Esophagus muscularis mucosa (tissue), 4 donors: Measurements from ENCODE around the gene TAGLN. TPM values are rescaled to one million over a fixed set of nuclear protein-coding genes. Genes with fewer than 3 reads are reported as not detected.
A peak's percentile ranks its signal among the peaks of the same experiment; 100 is the strongest.

ENCODE experiments used
- DNase-seq: peaks from one replicate; pipeline ENCODE4 v3.0.0-alpha.2; 2017; ENCODE audit errors: extremely low spot score
- H3K27ac ChIP-seq, 4 donors: fragments of 200-600 bp; sonication (generic); replicated peaks in 1 of 4; 1 replicate in 3 of 4; 2 replicates in 1 of 4; pipeline ENCODE4 v1.5.1; 2016 to 2019; ENCODE audit warnings: mild to moderate bottlenecking in 1 of 4
- H3K27me3 ChIP-seq, 4 donors: fragments of 200-600 bp; sonication (generic); one replicate each; pipeline versions ENCODE4 v1.5.1 to v1.6.0; 2016 to 2019
- H3K36me3 ChIP-seq, 4 donors: fragments of 200-600 bp; sonication (generic); one replicate each; pipeline ENCODE4 v1.5.1; 2016 to 2019
- H3K4me1 ChIP-seq, 4 donors: fragments of 200-600 bp; sonication (generic); one replicate each; pipeline ENCODE4 v1.5.1; 2016 to 2019
- H3K4me3 ChIP-seq, 4 donors: fragments of 200-600 bp; sonication (generic); 1 replicate in 2 of 4; 2 replicates in 2 of 4; pipeline ENCODE4 v1.5.1; 2016 to 2019; ENCODE audit warnings: mild to moderate bottlenecking in 4 of 4, moderate library complexity in 1 of 4
- H3K9me3 ChIP-seq, 4 donors: fragments of 200-600 bp; sonication (generic); 1 replicate in 3 of 4; 2 replicates in 1 of 4; pipeline ENCODE4 v1.5.1; 2016 to 2019
- EP300 ChIP-seq: sonication (generic); formaldehyde crosslinking; IDR thresholded peaks from one replicate; pipeline ENCODE4 v1.6.1; 2017; ENCODE audit warnings: antibody characterized with exemption
- POLR2A ChIP-seq: fragments of 450-650 bp; IDR thresholded peaks from one replicate; pipeline ENCODE4 v1.6.1; 2017; ENCODE audit warnings: antibody characterized with exemption, moderate library complexity, mild to moderate bottlenecking, low read depth
- POLR2AphosphoS5 ChIP-seq, 2 donors: sonication (generic); formaldehyde crosslinking; IDR thresholded peaks; one replicate each; pipeline ENCODE4 v1.6.1; 2017; ENCODE audit warnings: antibody characterized with exemption in 2 of 2
- whole genome bisulfite sequencing: methylation state at CpG from one replicate; pipeline ENCODE4 v1.1.5; 2018; 5-methylcytosine and 5-hydroxymethylcytosine counted together
- intact Hi-C: fragments of 100-400 bp; cut with DNase I; formaldehyde crosslinking; loops from one replicate; pipeline ENCODE4 v1.15.1; 2023
- total RNA-seq, 4 donors: library from RNA; depleted of rRNA; stranded (reverse); fragments of >200 nt; gene quantifications; one replicate each; pipeline versions ENCODE4 v1.1.0 to v1.2.1, GENCODE V29; 2016
- TF ChIP-seq, protein P1 (sequence below), 3 experiments: fragments of 200-600 bp in 2 of 3; fragments of 450-650 bp in 1 of 3; sonication (generic) in 2 of 3; IDR thresholded peaks; one replicate each; pipeline ENCODE4 v1.5.1; 2017 to 2019; ENCODE audit warnings: antibody characterized with exemption in 3 of 3, mild to moderate bottlenecking in 2 of 3, moderate library complexity in 1 of 3

TAGLN gene
- total RNA-seq, 4 donors from 2014 or later, result 12,513 to 19,293 (median 14,679) TPM

DNA sequence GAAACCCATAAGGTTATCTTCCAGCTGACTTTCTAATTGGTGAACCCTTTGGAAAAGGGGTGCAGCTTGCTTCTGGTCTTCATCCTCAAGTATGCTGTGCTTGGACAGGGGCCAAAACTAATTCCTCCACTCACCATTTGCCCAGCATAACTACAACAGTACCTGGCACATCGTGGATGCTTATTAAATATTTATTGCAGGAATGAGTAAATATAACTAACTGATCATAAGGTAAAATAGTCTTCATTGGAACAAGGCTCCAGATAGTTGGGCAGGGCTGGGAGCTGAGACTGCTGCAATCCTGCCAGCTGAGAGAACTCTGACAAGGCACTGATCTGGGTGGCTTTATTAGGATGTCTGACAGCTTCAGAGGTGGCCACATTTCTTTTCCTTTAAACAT, 23.0 kb upstream of the TAGLN start:
- Histone ChIP-seq H3K27ac (peak overlapping the region in 3 of 4 donors; percentile 9 to 54 (median 16)), H3K9me3 (no peaks in the 10 kb centered on the region), H3K36me3 (peaks cover 0 to 9% (median 4%) of the 10 kb centered on the region in 4 donors), H3K27me3 (no peaks in the 10 kb centered on the region), H3K4me1 (peaks cover 35 to 63% (median 48%) of the 10 kb centered on the region in 4 donors), H3K4me3 (no peak overlapping the region)
- WGBS, result 44% methylated on average over 1 of the region's 1 CpG
- no peak for DNase-seq
- intact Hi-C loops, result no loop called here
- no peak for TF ChIP-seq POLR2A
- TF ChIP-seq, protein P1, sequence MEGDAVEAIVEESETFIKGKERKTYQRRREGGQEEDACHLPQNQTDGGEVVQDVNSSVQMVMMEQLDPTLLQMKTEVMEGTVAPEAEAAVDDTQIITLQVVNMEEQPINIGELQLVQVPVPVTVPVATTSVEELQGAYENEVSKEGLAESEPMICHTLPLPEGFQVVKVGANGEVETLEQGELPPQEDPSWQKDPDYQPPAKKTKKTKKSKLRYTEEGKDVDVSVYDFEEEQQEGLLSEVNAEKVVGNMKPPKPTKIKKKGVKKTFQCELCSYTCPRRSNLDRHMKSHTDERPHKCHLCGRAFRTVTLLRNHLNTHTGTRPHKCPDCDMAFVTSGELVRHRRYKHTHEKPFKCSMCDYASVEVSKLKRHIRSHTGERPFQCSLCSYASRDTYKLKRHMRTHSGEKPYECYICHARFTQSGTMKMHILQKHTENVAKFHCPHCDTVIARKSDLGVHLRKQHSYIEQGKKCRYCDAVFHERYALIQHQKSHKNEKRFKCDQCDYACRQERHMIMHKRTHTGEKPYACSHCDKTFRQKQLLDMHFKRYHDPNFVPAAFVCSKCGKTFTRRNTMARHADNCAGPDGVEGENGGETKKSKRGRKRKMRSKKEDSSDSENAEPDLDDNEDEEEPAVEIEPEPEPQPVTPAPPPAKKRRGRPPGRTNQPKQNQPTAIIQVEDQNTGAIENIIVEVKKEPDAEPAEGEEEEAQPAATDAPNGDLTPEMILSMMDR (IDR thresholded peaks at IDR 0.05), result no peak

DNA sequence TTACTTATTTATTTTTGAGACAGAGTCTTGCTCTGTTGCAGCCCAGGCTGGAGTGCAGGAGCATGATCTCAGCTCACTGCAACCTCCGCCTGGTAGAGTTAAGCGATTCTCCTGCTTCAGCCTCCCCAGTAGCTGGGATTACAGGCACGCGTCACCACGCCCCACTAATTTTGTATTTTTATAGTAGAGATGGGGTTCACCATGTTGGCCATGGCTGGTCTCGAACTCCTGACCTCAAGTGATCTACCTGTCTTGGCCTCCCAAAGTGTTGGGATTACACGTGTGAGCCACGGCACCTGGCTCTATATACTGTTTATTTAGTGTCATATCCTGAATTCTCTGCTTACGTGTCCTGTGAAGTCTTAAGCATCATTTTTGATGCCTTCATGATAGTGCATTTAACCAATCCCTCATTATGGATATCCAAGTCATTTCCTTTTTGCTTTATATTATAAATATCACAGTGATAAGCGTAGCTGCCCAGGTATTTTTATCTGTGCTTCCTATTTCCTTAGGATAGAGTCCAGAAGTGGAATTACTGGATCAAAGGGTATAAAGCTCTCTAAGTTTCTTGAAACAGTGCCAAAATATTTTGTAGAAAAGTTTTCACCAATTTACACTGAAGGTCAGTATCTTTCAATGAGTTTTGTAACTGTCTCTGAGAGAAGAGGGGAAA, 21.5 kb upstream of the TAGLN start:
- intact Hi-C loops, result no loop called here
- peak overlapping the region; percentile 72 to 92 (median 82) for H3K4me3 ChIP-seq
- TF ChIP-seq POLR2A (no peak), POLR2AphosphoS5 (IDR thresholded peaks at IDR 0.05) (no peak), EP300 (no peak)
- TF ChIP-seq, protein P1 (IDR thresholded peaks at IDR 0.05), result no peak
- no peaks in the 10 kb centered on the region for H3K27me3 ChIP-seq
- 83% methylated on average over 10 of the region's 10 CpGs for WGBS
- peaks cover 41 to 63% (median 49%) of the 10 kb centered on the region in 4 donors for H3K4me1 ChIP-seq
- H3K27ac ChIP-seq, result peak overlapping the region; percentile 93 to 96 (median 94)
- H3K9me3 ChIP-seq, result no peaks in the 10 kb centered on the region
- DNase-seq, result no peak
- peaks cover 2 to 14% (median 10%) of the 10 kb centered on the region in 4 donors for H3K36me3 ChIP-seq

DNA sequence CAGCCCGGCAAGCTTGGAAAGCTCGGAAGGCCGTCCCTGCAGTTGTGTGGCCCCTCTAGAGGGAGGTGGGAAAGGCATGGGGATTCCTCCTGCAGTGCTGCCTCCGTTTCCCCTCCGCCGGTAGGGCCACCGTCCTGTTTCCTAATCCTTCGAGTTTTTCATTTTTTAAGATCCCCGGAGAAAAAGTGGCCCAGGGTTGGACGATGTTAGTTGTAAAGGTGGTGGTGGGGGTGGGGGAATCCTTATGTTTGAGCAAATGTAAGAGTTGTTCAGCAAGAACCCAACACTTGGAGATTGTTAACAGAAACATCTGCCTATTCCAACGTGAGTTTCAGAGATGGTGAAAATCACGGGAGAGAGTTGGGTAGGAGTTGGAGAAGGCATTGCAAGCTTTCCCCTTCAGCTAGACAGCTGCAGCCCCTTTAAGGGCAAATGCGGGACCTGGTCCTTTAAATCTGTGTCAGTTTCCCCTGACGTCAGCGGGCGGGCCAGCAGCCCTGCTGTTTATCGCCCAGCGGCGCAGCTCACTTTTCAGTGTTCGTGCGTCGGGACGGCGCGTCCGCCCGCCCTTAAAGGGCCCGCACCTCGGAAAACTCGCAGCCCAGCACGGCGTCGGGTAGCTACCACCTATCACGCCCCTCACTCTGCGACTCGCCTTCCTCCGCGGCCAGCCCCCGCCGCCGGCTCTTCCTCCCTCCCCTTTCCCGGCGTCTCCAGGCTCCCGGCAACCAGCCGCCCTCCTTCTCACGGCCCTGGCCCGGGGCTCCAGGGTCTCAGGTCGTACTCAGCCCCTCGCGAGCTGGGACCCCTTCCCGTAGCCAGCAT, 20.7 kb upstream of the TAGLN start, which contains the start of gene SIDT2:
SIDT2 (plus strand) TSS at position 534 of the 825 bp plus-strand sequence. CDS start 521 bp downstream, outside the sequence.
- TF ChIP-seq EP300, result no peak
- TF ChIP-seq POLR2A, result peak; percentile 74
- peak; percentile 99 to 100 for TF ChIP-seq POLR2AphosphoS5 (IDR thresholded peaks at IDR 0.05)
- TF ChIP-seq, protein P1 (IDR thresholded peaks at IDR 0.05), result peak in 1 of 3 experiments; percentile 27
- intact Hi-C loops, result no loop called here
- peak; percentile 97 for DNase-seq
- WGBS, result 2% methylated on average over 14 of the region's 51 CpGs
- Histone ChIP-seq H3K36me3 (peaks cover 5 to 22% (median 17%) of the 10 kb centered on the region in 4 donors), H3K9me3 (no peaks in the 10 kb centered on the region), H3K27me3 (no peaks in the 10 kb centered on the region), H3K4me3 (peak within 1 kb of the TSS; percentile 72 to 92 (median 82)), H3K4me1 (peaks cover 34 to 56% (median 45%) of the 10 kb centered on the region in 4 donors), H3K27ac (peak within 1 kb of the TSS; percentile 93 to 96 (median 94))

DNA sequence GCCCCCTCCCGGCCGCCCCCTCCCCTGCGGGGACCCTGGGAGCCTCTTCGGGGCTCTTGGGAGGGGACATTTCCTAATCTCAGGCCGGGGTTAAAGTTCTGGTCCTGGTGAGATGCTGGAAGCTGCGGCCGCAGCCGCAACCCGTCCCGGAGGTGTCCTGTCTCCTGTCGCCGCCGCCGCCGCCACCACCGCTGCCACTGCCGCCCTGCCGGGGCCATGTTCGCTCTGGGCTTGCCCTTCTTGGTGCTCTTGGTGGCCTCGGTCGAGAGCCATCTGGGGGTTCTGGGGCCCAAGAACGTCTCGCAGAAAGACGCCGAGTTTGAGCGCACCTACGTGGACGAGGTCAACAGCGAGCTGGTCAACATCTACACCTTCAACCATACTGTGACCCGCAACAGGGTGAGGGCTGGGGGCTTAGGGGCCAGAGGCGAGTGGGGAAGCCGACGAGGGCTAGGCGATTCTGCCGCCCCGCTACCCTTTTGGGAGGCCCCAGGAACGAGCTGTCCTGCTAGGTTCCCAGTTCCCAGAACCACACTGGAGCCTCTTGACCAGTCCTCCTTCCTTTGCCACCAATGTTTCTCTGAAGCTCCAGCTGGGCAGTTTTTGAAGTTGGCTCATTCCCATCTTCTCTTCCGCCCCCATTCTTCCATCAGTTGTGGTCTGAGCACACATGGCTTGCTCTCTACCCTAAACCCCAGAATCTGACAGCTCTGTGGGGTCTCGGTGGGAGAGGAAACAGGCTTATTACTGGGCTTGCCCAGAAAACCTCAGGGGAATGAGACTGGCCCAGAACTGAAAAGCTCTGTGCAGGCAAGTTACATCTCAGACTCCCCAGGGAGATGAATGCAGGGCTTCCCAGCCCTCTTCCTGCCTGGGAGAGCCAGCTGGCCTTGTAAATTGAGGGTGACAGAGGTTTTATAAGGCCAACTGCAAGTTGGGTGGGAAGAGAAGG, 19.8 kb upstream of the TAGLN start:
- no peak for DNase-seq
- TF ChIP-seq, protein P1 (IDR thresholded peaks at IDR 0.05), result no peak
- peak in 1 of 2 donors; percentile 4 for TF ChIP-seq POLR2AphosphoS5 (IDR thresholded peaks at IDR 0.05)
- Histone ChIP-seq H3K36me3 (peaks cover 12 to 31% (median 25%) of the 10 kb centered on the region in 4 donors), H3K27ac (peak overlapping the region; percentile 93 to 96 (median 94)), H3K4me1 (peaks cover 31 to 56% (median 47%) of the 10 kb centered on the region in 4 donors), H3K27me3 (no peaks in the 10 kb centered on the region), H3K9me3 (no peaks in the 10 kb centered on the region), H3K4me3 (peak overlapping the region; percentile 72 to 92 (median 82))
- intact Hi-C loops, result no loop called here
- WGBS, result under 1% methylated on average over 9 of the region's 39 CpGs
